ENCODE results near the gene ADRA2C.
"Not testable (repeated sequence)": the region's sequence is repeated elsewhere in the genome, so short reads cannot be mapped to it uniquely, and the experiment has no call there.

ADRA2C gene

DNA sequence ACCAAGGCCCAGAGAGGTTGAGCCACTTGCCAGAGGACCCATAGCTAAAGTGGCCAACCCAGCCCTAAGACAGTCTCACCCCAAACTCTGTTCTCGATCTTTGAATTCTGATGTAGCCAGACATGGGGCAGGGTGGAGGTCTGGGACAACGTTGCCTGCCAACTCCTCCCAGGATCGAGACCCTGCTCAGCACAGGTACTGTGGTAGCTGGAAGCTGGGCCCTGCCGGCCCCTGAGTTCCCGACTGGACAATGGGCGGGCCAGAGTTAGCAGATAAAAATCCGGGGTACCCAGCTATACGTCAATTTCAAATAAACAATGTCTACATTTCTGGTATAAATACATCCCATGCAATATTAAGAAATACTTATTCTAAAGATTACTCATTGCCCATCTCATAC is 35.3 kb downstream of the ADRA2C start:
- DNase-seq, result no peak

DNA sequence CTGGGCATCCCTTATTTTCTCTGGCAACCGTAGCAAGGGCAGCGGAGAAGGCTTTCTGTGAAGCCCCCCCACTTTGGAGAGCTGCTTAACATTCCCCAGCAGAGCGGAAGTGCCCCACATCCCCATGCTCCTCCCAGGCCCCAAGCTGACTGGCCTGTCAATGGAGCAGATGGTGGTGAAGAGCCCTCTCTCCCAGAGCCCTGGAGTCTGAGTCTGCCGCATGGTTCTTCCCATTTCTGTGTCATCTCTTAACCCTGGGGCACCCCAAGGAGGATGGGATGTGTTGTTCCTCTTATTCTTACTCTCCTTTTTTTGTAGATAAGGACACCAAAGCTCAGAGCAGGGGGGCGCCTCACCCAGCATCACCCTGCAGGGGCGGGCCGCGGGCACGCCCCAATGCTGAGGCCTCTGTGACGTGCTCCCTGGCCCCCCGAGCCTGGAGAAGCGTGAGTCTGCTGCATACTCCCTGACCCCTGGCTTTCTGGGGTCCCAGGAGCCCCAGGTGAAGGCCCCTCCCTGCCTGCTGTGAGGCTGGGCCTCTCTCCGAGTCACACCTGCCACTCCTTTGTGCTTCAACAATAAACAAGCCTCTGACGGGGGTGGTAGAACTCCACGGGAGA is 35.9 kb downstream of the ADRA2C start:
- DNase-seq, result no peak

DNA sequence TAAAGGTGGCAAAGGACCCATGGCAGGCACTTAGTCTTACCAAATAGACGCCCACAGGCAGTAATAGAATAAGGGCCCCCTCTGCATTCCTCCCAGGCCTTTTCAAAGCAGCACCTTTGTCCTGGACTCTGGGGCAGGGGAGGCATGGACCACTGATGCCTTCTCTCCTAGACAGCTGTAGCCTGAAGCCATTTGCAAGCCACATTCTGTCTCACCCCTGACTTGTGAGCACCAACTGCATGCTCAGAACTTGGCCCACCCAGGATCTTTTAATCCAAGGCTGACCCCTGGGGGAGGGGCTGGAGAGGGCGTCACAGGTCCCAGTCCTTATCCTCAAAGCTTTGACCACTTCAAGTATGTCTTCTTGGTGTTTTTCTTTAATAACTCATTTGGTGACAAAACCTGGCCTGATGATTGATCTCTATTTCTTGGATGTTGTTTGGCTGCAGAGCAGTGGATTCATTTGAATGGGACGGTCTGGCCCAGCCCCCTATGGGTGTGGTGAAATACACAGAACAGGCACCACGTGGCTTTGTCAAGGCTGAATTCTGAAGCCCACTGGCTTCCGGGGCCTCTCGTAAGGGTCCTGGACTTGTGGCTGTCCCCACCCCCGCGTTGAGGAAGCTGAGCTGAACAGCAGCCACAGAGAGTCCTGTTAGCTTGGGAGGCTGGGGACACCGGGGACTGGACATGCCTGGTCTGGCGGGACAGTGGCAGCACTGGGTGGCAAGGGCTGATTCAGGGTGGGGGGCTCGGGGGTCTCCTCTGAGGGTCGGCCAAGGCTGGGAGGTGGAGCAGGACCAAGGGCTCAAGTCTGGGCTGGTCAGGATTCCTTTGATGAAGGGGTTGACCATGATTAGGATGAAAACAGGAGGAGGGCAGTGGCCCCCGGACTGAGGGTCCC is 36.6 kb downstream of the ADRA2C start:
- no peak for DNase-seq

DNA sequence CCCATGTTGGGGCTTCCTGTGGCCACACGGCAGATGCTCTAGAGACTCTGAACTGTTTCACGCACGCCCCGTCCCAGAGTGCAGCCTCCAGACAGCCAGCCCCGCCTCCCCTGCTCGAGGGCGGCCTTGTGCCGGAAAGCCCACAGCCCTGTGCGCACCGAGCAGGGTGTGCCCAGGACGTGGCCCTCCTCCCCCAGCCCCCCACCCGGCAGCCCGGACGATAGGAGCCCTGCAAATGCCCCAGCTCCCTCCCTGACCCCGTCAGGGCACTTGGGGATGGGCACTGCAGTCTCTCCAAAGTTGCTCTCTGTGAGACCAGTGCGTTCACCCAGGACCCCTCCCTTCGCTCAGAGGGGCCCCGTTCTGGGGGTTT is 37.3 kb downstream of the ADRA2C start:
- no peak for DNase-seq

DNA sequence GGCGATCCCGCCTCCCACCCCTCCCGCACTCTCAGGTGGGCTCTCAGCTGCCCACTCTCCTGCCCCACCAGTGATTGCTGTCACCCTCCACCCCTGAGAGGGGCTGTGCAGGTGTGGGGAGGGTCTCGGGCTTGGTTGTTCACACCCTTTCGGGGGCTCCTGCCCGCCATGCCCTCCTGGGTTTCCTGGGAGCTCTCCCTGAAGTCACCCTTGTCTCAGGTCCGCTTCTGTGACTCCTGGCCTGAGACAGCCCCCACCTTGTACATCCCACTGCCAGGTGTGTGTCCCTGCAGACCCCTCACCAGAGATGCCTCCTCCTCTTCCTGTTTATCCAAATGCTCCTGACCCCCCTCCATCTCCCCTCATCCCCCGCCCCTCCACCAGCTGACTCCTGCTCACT is 37.8 kb downstream of the ADRA2C start:
- DNase-seq, result no peak

DNA sequence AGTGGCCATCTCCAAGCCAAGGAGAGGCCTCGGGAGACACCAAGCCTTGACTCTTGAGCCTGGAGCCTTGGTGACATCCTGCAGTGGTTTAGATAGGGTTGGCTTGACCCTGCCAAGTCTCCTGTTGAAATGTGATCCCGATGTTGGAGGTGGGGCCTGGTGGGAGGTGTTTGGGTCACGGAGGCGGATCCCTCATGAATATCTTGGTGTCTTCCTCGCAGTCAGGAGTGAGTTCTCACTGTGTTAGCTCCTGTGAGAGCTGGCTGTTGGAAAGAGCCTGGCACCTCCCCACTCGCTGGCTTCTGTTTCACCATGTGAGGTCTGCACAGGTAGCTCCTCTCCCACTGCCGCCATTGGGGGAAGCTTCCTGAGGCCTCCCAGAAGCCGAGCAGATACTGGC is 38.8 kb downstream of the ADRA2C start:
- DNase-seq, result no peak

DNA sequence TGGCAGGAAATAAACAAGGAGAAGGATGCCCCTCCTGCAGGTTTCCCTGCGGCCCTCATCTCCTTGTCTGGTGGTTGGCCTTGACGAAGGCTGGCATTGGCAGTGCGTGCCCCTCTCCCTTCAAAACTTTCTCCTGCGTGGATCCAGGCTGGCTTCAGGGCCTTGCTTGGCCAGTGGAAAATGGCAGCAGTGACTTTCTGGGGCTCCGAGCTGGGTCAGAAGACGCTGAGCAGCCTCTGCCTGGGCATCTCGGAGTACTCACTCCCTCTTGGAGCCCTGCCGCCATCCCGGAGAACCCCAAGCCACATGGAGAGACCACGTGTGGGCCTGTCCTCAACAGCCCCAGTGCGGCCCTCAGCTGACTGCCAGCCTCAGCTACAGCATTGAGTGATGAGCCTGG is 39.5 kb downstream of the ADRA2C start:
- DNase-seq, result no peak

DNA sequence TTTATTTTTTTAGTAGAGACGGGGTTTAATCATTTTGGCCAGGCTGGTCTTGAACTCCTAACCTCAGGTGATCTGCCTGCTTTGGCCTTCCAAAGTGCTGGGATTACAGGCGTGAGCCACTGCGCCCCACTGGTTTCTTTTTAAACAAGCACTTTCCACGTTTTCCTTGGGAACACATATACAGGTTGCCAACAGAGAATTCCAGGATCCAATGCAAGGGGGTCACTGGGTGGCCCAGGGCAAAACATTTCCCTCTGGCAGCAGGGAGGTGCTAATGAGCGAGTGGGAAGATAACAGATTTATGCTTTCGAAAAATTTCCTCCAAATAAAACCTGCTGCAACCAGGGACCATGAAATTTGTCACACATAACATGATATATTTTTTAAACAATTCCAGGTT is 41.1 kb downstream of the ADRA2C start:
- DNase-seq, result no peak

DNA sequence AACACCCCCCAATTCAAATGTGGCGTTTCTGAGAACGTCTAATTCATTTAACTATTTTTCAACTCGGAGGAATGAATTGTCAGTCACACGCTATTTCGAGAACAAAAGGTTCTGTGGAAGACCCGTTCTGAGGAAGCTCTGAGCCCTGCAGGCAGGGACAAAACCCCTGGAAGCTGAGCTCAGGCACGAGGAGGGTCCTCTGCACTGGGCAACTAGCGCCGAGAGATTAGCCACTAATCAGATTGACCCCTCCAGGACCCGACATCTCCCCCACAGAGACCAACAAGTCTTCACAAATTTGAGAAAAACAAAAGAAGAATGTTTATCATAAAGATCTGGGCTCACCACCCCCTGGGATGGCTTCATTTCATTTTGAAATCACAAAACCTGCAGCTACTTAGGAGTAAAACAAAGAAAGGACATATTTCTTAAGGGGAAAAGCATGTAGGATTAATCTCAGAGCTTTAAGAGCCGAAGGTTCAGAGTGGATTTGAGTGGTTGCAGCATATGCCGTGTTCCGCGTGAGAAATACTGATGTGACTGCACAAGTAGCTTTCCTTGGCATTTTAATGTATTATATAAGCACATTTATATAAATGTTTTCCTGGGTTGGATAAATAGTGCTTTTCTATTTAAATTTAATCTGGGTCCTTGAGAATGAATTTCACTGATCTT is 41.8 kb downstream of the ADRA2C start:
- DNase-seq, result no peak

DNA sequence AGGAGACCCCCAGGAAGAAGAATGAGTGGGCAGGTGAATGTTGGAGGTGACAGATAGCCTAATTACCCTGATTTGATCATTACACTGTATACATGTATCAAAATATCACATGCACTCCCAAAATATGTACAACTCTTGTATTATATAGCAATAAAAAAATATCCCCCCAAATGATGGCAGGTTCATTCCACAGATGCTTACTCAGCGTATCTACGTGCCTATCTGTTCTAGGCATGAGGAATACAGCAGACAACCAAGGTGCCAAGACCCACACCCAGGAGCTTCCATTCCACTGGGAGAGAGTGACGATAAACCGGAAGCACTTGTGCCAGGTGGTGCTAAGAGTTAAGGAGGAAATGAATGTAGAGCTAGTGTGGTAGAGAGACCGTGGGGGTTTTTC is 42.4 kb downstream of the ADRA2C start:
- no peak for DNase-seq

DNA sequence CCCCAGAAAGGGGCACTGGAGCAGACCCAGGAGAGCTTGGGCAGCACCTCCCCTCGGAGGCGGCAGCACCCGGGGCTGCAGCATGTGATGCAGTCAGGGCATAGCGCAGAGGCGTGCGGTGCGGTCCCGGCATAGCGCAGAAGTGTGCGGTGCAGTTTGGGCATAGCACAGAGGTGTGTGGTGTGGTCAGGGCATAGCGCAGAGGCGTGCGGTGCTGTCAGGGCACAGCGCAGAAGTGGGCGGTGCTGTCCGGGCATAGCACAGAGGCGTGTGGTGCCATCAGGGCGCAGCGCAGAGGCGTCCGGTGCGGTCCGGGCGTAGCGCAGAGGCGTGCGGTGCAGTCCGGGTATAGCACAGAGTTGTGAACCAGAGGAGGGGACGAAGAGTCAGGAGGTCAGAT is 42.8 kb downstream of the ADRA2C start:
- DNase-seq, result no peak

DNA sequence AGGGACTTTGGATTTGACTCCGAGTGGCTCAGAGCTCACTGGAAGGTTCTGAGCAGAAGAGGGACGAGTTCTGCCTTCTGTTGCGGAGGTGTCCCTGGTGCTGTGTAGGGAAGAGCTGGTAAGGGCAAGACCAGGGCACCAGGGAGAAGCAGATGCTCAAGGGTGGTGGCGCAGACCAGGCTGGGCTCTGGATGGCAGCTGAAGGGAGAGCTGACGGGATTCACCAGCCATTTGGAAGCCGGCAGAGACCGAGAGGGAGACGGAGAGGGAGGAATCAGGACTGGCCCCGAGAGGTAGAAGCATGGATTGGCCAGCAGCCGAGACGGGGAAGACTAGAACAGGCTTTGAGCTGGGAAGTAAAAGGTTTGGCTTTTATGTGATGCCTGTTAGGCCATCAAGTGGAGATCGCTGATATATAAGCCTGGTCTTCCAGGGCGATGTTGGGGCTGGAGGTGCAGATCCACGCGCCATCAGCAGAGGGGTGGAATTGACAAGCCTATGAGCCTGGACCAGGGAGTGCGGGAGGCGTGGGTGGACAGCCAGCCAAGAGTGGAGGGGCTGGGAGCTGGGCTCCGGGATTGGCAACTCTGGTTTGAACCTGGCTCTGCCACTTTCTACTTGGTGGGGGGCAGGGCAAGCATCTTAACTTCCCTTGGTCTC is 43.4 kb downstream of the ADRA2C start:
- DNase-seq, result no peak

DNA sequence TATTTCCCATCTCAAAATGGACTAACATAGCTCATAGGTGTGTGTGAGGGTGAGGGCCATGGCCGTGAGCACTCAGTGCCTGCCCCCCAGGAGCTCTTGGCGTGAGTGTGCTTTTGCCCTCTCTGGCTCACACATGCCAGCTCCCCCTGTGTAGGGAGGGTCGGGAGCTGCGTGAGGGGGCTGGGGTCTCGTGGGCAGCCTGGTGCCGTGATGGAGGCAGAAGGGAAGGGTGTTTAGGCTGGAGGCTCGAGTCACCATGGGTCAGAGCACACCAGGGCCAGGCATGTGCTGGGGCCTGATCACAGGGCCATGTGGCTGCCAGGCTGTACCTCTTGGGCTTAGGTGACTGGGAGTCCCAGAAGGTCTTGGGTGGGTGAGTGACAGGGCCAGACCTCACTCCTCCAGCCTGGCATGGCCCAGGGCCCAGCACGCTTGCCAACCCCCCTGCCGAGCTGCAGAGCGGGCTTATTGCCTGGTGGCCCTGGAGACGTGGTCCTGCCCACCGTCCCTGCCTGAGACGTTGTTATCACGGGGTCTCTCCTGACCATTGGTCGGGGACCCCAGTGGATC is 44.0 kb downstream of the ADRA2C start:
- DNase-seq, result no peak

DNA sequence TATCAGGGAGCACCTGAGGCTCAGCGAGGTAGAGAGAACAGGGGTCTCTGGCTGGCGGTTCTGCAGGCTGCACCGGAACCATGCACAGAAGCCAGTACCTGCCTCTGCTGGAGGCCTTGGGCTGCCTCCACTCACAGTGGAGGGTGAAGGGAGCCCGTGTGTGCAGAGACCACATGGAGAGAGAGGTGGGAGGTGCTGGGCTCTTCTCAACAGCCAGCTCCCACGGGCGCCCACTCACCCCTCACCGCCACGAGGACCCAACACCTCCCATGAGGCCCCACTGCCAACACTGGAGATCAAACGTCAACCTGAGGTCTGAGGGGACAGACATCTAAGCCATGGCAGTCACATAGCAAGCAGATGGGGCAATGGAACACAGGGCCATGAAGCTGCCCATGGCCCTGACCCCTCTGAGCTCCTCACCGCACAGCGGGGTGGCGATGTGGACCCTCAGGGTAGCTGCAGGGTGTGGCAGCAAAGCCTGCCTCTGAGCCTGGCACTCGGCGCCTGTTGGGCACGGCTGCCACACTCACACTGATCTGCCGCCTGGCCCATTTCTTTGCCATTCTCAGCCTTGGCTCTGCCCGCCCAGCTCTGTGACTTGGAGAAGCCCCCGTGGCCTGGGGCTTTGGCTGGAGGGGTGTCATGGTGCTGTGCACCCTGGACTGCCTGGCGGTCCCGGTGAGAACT is 44.8 kb downstream of the ADRA2C start:
- no peak for DNase-seq

DNA sequence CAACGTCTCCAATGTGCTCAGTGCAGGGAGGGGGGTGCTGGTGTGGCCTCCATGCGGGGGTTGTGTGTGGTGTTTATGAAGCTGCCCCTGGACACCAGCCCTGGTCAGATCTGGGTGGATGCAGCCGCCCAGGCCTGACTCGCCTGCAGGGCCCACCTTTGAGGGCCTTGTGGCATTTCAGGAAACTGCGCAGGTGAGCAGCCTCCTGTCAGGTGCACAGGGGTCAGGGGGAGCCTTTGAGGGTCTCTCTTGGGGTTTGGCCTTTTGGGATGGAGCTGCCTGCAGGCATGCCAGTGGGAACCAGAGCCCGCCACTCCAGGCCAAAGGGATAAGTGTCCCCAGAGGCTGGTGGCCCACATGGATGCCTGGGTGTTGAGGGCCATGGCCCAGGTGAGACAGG is 45.4 kb downstream of the ADRA2C start:
- DNase-seq, result no peak

DNA sequence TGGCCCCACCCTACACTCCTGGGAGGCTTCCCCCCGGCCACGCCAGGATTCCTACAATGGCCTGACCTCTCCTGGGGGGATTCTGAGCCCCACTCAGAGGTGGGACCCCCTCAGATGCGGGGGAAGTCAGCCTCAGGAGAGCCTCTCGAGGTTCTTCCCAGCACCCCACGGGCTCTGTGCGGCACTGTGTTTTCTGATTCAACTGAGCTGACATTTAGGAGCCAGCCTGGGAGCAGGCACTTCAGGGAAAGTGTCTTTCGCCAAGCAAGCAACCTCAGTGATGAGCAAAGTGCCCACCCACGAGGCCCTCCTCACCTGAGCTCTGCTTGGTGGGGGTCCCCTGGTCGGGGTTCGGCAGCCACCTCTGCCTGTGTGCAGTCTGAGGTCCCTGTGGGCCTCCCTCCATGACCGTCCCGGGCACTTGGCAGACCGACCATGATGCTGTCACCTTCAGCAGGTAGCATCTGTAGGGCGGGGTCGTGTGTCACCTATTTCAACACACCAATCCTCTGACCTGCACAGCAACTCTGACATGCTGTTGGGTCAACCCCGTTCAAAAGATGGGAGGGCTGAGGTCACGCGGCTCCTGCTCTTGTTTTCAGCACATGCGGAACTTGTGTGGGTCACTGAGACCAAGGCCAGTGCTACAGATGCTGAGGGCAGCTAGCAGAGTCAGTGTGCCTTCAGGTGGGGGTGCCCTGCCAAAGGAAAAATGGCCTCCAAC is 46.2 kb downstream of the ADRA2C start:
- no peak for DNase-seq

DNA sequence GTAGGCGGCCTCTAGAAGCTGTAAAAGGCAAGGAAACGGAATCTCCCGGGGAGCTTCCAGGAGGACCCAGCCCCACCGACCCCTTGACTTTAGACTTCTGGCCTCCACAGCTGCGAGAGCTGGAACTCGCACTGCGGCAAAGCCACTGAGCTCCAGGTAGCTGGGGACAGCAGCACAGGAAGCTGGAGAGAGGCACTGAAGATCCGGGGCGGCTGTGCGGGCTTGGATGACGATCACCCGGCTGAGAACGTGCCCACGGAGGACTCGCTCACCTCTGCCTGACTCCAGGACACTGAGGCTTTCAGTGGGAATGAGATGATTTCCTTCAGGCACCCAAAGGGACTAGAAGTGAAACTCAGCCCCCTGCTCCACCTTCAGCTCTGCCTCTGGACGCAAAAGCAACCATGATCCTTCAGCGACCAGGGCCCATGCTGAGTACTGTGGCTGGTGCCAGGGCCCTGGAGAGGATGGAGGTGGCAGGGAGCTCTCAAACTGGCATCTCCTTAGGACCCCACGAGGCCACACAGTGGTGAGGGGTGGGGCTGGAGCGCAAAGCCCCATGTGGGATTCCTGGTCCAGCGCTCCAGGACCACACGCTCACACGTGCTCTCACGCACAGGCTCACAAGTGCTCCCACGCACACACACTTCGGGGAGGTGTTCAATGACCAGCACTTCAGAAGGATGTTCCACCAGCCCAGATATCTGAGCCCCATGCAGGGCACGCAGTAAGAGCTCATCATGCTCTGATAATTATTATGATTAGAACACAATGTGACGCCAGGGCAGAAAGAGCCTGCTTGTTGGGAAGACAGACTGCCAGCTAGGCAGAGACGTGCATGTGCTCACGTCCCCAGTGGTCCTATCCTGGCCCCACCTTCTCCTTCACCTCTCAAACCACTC is 47.2 kb downstream of the ADRA2C start:
- DNase-seq, result no peak

DNA sequence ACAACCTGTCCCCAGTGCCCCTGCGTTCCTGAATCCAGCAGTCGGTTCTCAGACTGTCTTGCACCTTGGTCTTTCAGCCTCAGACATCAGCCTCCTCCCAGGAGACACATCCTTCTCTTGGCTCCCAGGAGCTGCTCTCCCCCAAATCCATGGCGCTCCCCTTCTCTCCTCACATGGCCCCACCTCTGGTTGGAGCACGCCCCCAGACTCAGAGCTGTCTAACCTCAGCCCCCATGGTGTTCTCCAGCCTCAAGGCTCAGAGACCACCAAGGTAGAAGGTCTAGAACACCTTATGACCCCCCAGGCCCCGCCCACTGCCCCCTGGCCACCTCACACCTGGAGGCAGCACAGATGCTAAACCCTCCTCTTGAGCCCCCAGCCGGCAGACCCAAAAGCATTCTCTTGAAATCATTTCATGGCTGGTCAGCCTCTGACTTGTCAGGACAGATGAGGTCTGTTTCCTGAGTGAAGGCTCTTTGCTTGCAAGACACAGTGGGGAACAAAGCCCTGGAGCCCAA is 47.9 kb downstream of the ADRA2C start:
- no peak for DNase-seq

DNA sequence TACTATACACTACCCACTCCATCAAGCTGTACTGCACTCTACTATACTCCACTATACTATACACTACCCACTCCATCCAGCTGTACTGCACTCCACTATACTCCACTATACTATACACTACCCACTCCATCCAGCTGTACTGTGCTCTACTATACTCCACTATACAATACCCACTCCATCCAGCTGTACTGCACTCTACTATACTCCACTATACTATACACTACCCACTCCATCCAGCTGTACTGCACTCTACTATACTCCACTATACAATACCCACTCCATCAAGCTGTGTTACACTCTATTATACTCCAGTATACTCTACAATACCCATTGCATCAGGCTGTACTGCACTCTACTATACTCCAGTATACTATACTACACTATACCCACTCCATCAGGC is 48.7 kb downstream of the ADRA2C start:
- DNase-seq, result not testable (repeated sequence)

DNA sequence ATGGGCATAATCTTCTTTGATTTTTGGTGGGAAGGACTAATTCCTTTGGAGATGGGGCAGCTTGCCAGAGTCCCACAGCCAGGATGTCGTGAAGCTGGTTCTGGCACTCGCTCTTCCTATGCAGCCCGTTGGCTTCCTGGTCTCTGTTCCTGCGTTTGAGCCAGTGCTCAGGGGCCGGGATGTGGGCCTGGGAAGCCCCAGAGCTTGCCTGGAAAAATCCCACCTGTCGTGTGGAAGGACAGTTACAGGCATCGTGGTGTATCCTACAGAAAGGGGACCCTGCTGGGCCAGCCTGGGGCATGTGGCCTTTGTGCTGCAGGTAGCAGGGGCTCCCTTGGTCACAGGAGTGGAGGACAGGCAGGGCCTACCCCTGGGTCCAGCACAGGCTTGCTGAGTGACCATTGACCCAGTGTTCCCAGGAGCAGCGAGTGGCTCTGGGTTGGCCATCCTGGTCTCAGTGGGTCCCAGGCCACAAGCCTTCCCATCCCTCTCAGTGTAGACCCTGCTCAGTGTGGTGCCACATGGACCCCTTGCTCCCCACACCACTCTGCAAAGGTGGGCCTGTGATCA is 50.2 kb downstream of the ADRA2C start:
- no peak for DNase-seq

Measured in RPMI8226 (cell line).